ENCODE data around the gene PTPN5.

The PTPN5 gene

DNA sequence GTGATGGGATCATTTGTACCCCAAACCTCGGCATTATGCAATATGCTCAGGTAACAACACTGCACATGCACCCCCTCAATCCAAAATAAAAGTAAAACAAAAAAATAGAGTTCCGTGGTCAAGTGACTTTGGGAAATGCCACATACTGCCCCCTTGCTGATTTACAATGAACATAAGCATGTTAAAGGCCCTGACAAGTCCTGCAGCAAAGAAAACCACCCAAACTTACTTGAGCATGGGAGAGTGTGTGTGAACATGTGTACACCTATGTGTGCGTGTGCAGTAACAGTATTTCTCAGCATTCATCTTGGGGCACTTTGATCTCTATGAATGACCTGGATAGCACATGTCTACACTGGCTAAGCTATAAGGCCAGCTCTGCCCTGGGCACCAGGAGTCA is 49.8 kb downstream of the PTPN5 start:
- Histone ChIP-seq H3K4me1 (ENCODE audit: control insufficient read depth, insufficient read depth, low read length, unreplicated experiment) (no peaks in the 10 kb centered on the region), H3K27ac (ENCODE audit: low read depth, low read length) (no peak overlapping the region), H3K36me3 (ENCODE audit: insufficient read depth, low read length) (no peaks in the 10 kb centered on the region), H2AFZ (ENCODE audit: low read length, unreplicated experiment) (no peak overlapping the region), H3K79me2 (ENCODE audit: control insufficient read depth, insufficient read depth, low read length, unreplicated experiment) (no peaks in the 10 kb centered on the region), H3K4me3 (ENCODE audit: low read depth, low read length) (no peak overlapping the region), H3K27me3 (ENCODE audit: insufficient read depth, low read length) (peaks cover 6% of the 10 kb centered on the region; the same call in 1 of the 2 replicates)

GRCh38 chr11:18739685-18740084 is 51.9 kb downstream of the PTPN5 start:
- no peak overlapping the region for H3K27ac ChIP-seq (ENCODE audit: low read depth, low read length)
- H3K4me3 ChIP-seq (ENCODE audit: low read depth, low read length): no peak overlapping the region
- no peaks in the 10 kb centered on the region for H3K36me3 ChIP-seq (ENCODE audit: insufficient read depth, low read length)
- peaks cover 9% of the 10 kb centered on the region; the same call in 1 of the 2 replicates for H3K27me3 ChIP-seq (ENCODE audit: insufficient read depth, low read length)
- H2AFZ ChIP-seq (ENCODE audit: low read length, unreplicated experiment): no peak overlapping the region
- no peaks in the 10 kb centered on the region for H3K4me1 ChIP-seq (ENCODE audit: control insufficient read depth, insufficient read depth, low read length, unreplicated experiment)
- no peaks in the 10 kb centered on the region for H3K79me2 ChIP-seq (ENCODE audit: control insufficient read depth, insufficient read depth, low read length, unreplicated experiment)

GRCh38 chr11:18737642-18738041 is 54.0 kb downstream of the PTPN5 start:
- Histone ChIP-seq H3K4me1 (ENCODE audit: control insufficient read depth, insufficient read depth, low read length, unreplicated experiment) (no peaks in the 10 kb centered on the region), H3K4me3 (ENCODE audit: low read depth, low read length) (no peak overlapping the region), H3K27me3 (ENCODE audit: insufficient read depth, low read length) (peaks cover 11% of the 10 kb centered on the region; the same call in 1 of the 2 replicates), H2AFZ (ENCODE audit: low read length, unreplicated experiment) (no peak overlapping the region), H3K79me2 (ENCODE audit: control insufficient read depth, insufficient read depth, low read length, unreplicated experiment) (no peaks in the 10 kb centered on the region), H3K27ac (ENCODE audit: low read depth, low read length) (no peak overlapping the region), H3K36me3 (ENCODE audit: insufficient read depth, low read length) (no peaks in the 10 kb centered on the region)

DNA sequence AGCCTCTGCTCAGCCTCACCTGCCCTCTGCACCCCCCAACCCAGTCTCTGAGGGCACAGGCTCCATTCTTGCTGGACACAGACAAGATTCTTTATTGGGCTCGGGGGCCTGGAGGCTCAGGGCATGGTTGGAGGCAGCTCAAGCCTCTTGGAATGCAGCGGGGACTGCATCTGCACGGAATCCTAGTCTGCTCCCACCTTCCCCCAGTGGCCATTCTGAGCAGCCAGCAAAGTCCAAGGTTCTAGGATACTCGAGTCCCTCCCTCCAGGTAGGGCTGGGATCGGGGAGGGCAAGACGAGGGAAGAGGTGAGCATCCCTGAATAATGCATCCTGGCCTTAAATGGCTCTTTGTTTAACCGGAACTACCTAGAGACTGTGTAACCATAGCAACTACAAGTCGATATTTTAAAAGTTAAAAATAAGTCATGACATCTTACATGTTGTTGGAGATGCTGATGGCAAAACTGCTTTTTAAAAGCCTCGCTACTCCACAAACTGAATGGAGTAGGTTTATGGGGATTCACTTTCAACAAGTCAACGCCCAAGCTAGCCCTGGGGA is 54.9 kb downstream of the PTPN5 start:
- no peaks in the 10 kb centered on the region for H3K79me2 ChIP-seq (ENCODE audit: control insufficient read depth, insufficient read depth, low read length, unreplicated experiment)
- H3K4me1 ChIP-seq (ENCODE audit: control insufficient read depth, insufficient read depth, low read length, unreplicated experiment): no peaks in the 10 kb centered on the region
- no peak overlapping the region for H2AFZ ChIP-seq (ENCODE audit: low read length, unreplicated experiment)
- H3K27ac ChIP-seq (ENCODE audit: low read depth, low read length): no peak overlapping the region
- no peaks in the 10 kb centered on the region for H3K36me3 ChIP-seq (ENCODE audit: insufficient read depth, low read length)
- H3K27me3 ChIP-seq (ENCODE audit: insufficient read depth, low read length): peaks cover 11% of the 10 kb centered on the region; the same call in 1 of the 2 replicates
- no peak overlapping the region for H3K4me3 ChIP-seq (ENCODE audit: low read depth, low read length)

DNA sequence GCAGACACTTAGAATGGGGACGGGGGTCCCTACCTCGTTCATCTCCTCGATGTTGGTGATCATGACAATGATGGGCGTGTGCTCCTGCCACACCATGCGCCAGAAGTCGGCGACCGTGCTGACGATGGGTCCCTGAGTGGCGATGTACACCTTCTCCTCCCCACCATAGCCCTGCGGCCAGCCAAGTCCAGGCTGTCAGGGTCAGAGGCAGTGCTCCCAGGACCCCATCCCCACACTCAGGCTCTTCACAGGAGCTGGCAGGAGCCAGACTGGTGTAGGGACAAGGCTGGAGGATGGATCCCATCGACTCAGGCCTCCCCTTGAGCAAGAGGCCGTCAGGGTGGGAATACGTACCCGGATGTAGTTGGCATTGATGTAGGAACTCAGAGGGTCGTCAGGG is 58.4 kb downstream of the PTPN5 start:
- no peak overlapping the region for H3K27ac ChIP-seq (ENCODE audit: low read depth, low read length)
- no peak overlapping the region for H3K4me3 ChIP-seq (ENCODE audit: low read depth, low read length)
- H2AFZ ChIP-seq (ENCODE audit: low read length, unreplicated experiment): no peak overlapping the region
- H3K4me1 ChIP-seq (ENCODE audit: control insufficient read depth, insufficient read depth, low read length, unreplicated experiment): no peaks in the 10 kb centered on the region
- H3K79me2 ChIP-seq (ENCODE audit: control insufficient read depth, insufficient read depth, low read length, unreplicated experiment): no peaks in the 10 kb centered on the region
- no peaks in the 10 kb centered on the region for H3K36me3 ChIP-seq (ENCODE audit: insufficient read depth, low read length)
- H3K27me3 ChIP-seq (ENCODE audit: insufficient read depth, low read length): 0 out of 2 replicates have a peak, but pooled peaks cover 5% of the 10 kb centered on the region

DNA sequence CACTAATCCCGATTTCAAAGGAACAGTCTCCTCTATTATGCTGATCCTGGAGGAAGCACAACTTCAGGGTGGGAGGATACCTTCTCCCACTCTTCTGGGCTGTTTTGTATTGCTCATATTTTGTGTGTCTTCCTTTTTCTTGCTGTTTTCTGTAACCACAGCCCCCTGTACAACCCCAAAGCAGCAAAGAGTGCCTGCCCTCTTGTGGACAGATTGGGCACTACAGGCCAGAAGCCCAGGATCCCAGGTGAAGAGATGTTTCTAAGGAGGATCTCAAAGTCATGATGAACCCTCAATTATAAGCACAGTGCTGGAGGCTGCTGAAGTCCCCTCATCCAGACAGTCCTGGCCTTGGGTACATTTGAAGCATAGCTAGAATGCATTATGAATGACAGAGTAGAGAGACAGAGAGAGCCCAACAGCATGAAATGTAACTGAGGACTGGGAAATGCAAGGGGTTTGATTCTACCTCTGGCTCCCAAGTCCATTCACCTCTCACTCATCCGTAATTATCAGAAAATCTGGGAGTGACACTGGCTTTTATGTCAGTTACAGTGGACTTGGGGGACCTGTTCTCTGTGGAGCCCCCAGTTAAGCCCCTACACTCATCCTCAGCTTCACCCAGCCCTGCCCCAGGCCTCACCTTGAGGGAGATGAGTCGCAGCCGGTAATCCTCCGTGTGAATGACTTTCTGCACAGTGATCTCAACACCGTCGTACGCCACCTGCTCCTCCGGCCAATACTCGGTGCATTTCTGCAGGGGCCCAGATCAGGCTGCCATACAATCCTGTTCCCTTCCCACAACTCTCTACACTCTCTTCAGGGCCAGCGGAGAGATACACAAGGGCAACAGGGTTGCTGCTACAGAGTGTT is 59.4 kb downstream of the PTPN5 start:
- H2AFZ ChIP-seq (ENCODE audit: low read length, unreplicated experiment): no peak overlapping the region
- H3K79me2 ChIP-seq (ENCODE audit: control insufficient read depth, insufficient read depth, low read length, unreplicated experiment): no peaks in the 10 kb centered on the region
- no peaks in the 10 kb centered on the region for H3K36me3 ChIP-seq (ENCODE audit: insufficient read depth, low read length)
- 0 out of 2 replicates have a peak, but pooled peaks cover 5% of the 10 kb centered on the region for H3K27me3 ChIP-seq (ENCODE audit: insufficient read depth, low read length)
- H3K27ac ChIP-seq (ENCODE audit: low read depth, low read length): no peak overlapping the region
- H3K4me3 ChIP-seq (ENCODE audit: low read depth, low read length): no peak overlapping the region
- no peaks in the 10 kb centered on the region for H3K4me1 ChIP-seq (ENCODE audit: control insufficient read depth, insufficient read depth, low read length, unreplicated experiment)

- Histone ChIP-seq H3K4me1 (ENCODE audit: control insufficient read depth, insufficient read depth, low read length, unreplicated experiment) (no peaks in the 10 kb centered on the region), H3K27me3 (ENCODE audit: insufficient read depth, low read length) (0 out of 2 replicates have a peak, but pooled peaks cover 5% of the 10 kb centered on the region), H3K27ac (ENCODE audit: low read depth, low read length) (no peak overlapping the region), H2AFZ (ENCODE audit: low read length, unreplicated experiment) (no peak overlapping the region), H3K36me3 (ENCODE audit: insufficient read depth, low read length) (no peaks in the 10 kb centered on the region), H3K4me3 (ENCODE audit: low read depth, low read length) (no peak overlapping the region), H3K79me2 (ENCODE audit: control insufficient read depth, insufficient read depth, low read length, unreplicated experiment) (no peaks in the 10 kb centered on the region)
These were observed 60.2 kb downstream of the PTPN5 start for GRCh38 chr11:18731441-18731840.

GRCh38 chr11:18730020-18730419 is 61.6 kb downstream of the PTPN5 start:
- Histone ChIP-seq H3K36me3 (ENCODE audit: insufficient read depth, low read length) (no peaks in the 10 kb centered on the region), H3K27ac (ENCODE audit: low read depth, low read length) (no peak overlapping the region), H2AFZ (ENCODE audit: low read length, unreplicated experiment) (no peak overlapping the region), H3K27me3 (ENCODE audit: insufficient read depth, low read length) (0 out of 2 replicates have a peak, but pooled peaks cover 2% of the 10 kb centered on the region), H3K79me2 (ENCODE audit: control insufficient read depth, insufficient read depth, low read length, unreplicated experiment) (no peaks in the 10 kb centered on the region), H3K4me3 (ENCODE audit: low read depth, low read length) (no peak overlapping the region), H3K4me1 (ENCODE audit: control insufficient read depth, insufficient read depth, low read length, unreplicated experiment) (no peaks in the 10 kb centered on the region)

- H3K36me3 ChIP-seq (ENCODE audit: insufficient read depth, low read length): no peaks in the 10 kb centered on the region
- H3K4me1 ChIP-seq (ENCODE audit: control insufficient read depth, insufficient read depth, low read length, unreplicated experiment): no peaks in the 10 kb centered on the region
- no peaks in the 10 kb centered on the region for H3K27me3 ChIP-seq (ENCODE audit: insufficient read depth, low read length)
- no peak overlapping the region for H3K4me3 ChIP-seq (ENCODE audit: low read depth, low read length)
- H3K27ac ChIP-seq (ENCODE audit: low read depth, low read length): no peak overlapping the region
- no peak overlapping the region for H2AFZ ChIP-seq (ENCODE audit: low read length, unreplicated experiment)
- H3K79me2 ChIP-seq (ENCODE audit: control insufficient read depth, insufficient read depth, low read length, unreplicated experiment): no peaks in the 10 kb centered on the region
These were observed 62.2 kb downstream of the PTPN5 start for GRCh38 chr11:18729426-18729825.

DNA sequence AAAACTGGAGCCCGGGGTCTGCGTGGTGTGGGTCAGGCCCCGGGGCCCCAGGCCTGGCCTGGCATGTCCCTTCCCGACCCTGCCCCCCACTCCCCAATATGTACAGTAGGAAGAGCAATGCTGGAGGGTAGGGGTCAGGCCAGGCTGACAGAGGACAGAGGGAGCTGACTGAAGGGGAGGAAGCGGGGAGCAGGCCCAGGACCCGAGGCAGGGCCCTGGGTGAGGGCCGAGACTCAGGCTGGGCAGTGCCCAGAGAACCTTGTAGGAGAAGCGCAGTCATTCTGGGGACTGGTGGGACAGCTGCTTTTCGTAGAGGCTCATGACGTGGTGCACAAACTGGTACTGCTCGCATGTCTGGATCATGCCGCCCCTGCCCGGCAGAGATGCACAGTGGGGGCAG is 62.9 kb downstream of the PTPN5 start:
- H3K27me3 ChIP-seq (ENCODE audit: insufficient read depth, low read length): no peaks in the 10 kb centered on the region
- H3K4me1 ChIP-seq (ENCODE audit: control insufficient read depth, insufficient read depth, low read length, unreplicated experiment): no peaks in the 10 kb centered on the region
- H2AFZ ChIP-seq (ENCODE audit: low read length, unreplicated experiment): no peak overlapping the region
- no peaks in the 10 kb centered on the region for H3K36me3 ChIP-seq (ENCODE audit: insufficient read depth, low read length)
- no peak overlapping the region for H3K4me3 ChIP-seq (ENCODE audit: low read depth, low read length)
- H3K27ac ChIP-seq (ENCODE audit: low read depth, low read length): no peak overlapping the region
- H3K79me2 ChIP-seq (ENCODE audit: control insufficient read depth, insufficient read depth, low read length, unreplicated experiment): no peaks in the 10 kb centered on the region
